Keratinocyte (primary cell): Measurements from ENCODE around the gene COG5. TPM values are rescaled to one million over a fixed set of nuclear protein-coding genes. Genes with fewer than 3 reads are reported as not detected.

Experiments
- DNase-seq: peaks from one replicate; pipeline ENCODE4 v3.0.0-alpha.2; 2011; ENCODE audit warnings: low read depth, missing footprints, low spot score
- FAIRE-seq: peaks from 2 replicates; lab custom pipeline; 2011; peaks lifted over from hg19 to GRCh38; lab: Jason Lieb, UNC
- H2AFZ ChIP-seq: 2 replicates; pipeline ENCODE4 v1.6.0; 2012; ENCODE audit warnings: low read length, control low read depth, inconsistent platforms; ENCODE audit not compliant: control insufficient read depth
- H3K27ac ChIP-seq: 2 replicates; pipeline ENCODE4 v1.5.1; 2011; ENCODE audit warnings: low read length; ENCODE audit not compliant: control insufficient read depth, insufficient read depth
- H3K27me3 ChIP-seq: 3 replicates; pipeline ENCODE4 v1.6.0; 2011; ENCODE audit warnings: low read length; ENCODE audit not compliant: control insufficient read depth, insufficient read depth; ENCODE audit errors: extremely low read depth
- H3K36me3 ChIP-seq, 2 experiments: 2 replicates in 1 of 2; 3 replicates in 1 of 2; pipeline ENCODE4 v1.5.1; 2011; ENCODE audit warnings: low read length in 2 of 2, mild to moderate bottlenecking in 1 of 2; ENCODE audit not compliant: control insufficient read depth in 2 of 2, insufficient read depth in 2 of 2; ENCODE audit errors: extremely low read depth in 1 of 2
- H3K4me1 ChIP-seq: 3 replicates; pipeline ENCODE4 v1.5.1; 2011; ENCODE audit warnings: low read length; ENCODE audit not compliant: control insufficient read depth, insufficient read depth; ENCODE audit errors: extremely low read depth
- H3K4me2 ChIP-seq: 3 replicates; pipeline ENCODE4 v1.6.0; 2011; ENCODE audit warnings: low read depth, low read length; ENCODE audit not compliant: control insufficient read depth, insufficient read depth; ENCODE audit errors: extremely low read depth
- H3K4me3 ChIP-seq, 3 experiments: fragments of 200-600 bp in 1 of 3; sonication (generic) in 1 of 3; 2 replicates in 2 of 3; 3 replicates in 1 of 3; pipeline ENCODE4 v1.5.1; 2011 to 2016; ENCODE audit warnings: low read length in 3 of 3, mild to moderate bottlenecking in 3 of 3, control low read depth in 2 of 3, inconsistent platforms in 1 of 3, low read depth in 1 of 3, mixed read lengths in 1 of 3, mixed run types in 1 of 3, moderate library complexity in 1 of 3; ENCODE audit not compliant: control insufficient read depth in 2 of 3, insufficient read depth in 2 of 3; ENCODE audit errors: extremely low read depth in 1 of 3
- H3K79me2 ChIP-seq: 2 replicates; pipeline ENCODE4 v1.6.0; 2012; ENCODE audit warnings: low read length; ENCODE audit not compliant: control insufficient read depth, insufficient read depth
- H3K9ac ChIP-seq: 3 replicates; pipeline ENCODE4 v1.6.0; 2011; ENCODE audit warnings: low read length; ENCODE audit not compliant: control insufficient read depth, insufficient read depth; ENCODE audit errors: extremely low read depth
- H3K9me1 ChIP-seq: 3 replicates; pipeline ENCODE4 v1.6.0; 2011; ENCODE audit warnings: low read length; ENCODE audit not compliant: control insufficient read depth, insufficient read depth; ENCODE audit errors: extremely low read depth
- H3K9me3 ChIP-seq: 2 replicates; pipeline ENCODE4 v1.5.1; 2012; ENCODE audit warnings: low read depth, low read length; ENCODE audit not compliant: control insufficient read depth
- H4K20me1 ChIP-seq: 3 replicates; pipeline ENCODE4 v1.6.0; 2011; ENCODE audit warnings: low read length; ENCODE audit not compliant: control insufficient read depth, insufficient read depth; ENCODE audit errors: extremely low read depth
- EZH2 ChIP-seq: IDR thresholded peaks from one replicate; pipeline ENCODE4 v1.6.1; 2012; ENCODE audit warnings: inconsistent platforms, mild to moderate bottlenecking, low read length, moderate library complexity
- dilution Hi-C: fragments of 300-500 bp; cut with MboI; formaldehyde crosslinking; loops from one replicate; pipeline ENCODE4 v1.7.0; 2020; ENCODE audit warnings: low sequenced_read_pairs; ENCODE audit not compliant: extremely low pct_ligation_motif_present
- polyA plus RNA-seq, 5 experiments: library from polyadenylated mRNA; depleted of rRNA in 3 of 5; stranded (reverse) in 3 of 5; stranded (forward) in 1 of 5; unstranded in 1 of 5; fragments of >200 nt; gene quantifications; 1 replicate in 1 of 5; 2 replicates in 3 of 5; 3 replicates in 1 of 5; pipeline versions ENCODE4 v1.2.1 to v1.2.3, GENCODE V29; 2011 to 2012; ENCODE audit warnings: missing spikeins in 2 of 5, low read depth in 1 of 5, low replicate concordance in 1 of 5
- TF ChIP-seq, protein P1 (sequence below), 3 experiments: IDR thresholded peaks in 1 of 3; conservative IDR thresholded peaks in 1 of 3; optimal IDR thresholded peaks in 1 of 3; 2 replicates in 2 of 3; 3 replicates in 1 of 3; pipeline versions ENCODE3 to v1.5.1; 2011; ENCODE audit warnings: low read length in 3 of 3, mild to moderate bottlenecking in 3 of 3, moderate library complexity in 2 of 3, control low read depth in 1 of 3, inconsistent platforms in 1 of 3; ENCODE audit not compliant: insufficient read depth in 2 of 3; ENCODE audit errors: extremely low read depth in 1 of 3

The COG5 gene
- polyA plus RNA-seq, 1 donor (not counting 4 experiments of a cell fraction or from before 2014, with no cell fraction given), result 50.7 TPM

DNA sequence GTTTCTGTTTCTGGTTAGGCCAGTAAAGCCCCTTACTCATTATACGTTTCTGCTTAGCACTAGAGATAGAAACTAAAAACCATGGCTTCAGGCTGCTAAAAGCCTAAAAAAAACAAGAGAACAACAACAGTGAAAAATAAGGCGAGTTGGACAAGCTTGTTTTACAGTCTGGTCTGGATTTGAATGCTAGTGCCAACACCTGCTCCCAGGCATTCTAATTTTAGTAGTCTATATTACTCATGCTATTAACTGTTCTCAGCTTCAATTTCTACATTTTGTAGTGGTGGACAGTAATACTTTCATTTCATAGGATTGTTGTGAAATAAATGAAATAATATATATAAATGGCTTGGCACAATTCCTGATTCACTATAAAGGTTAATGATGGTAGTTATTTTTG, 286.4 kb downstream of the COG5 start:
- H3K27me3 ChIP-seq, result no peaks in the 10 kb centered on the region
- TF ChIP-seq, protein P1, sequence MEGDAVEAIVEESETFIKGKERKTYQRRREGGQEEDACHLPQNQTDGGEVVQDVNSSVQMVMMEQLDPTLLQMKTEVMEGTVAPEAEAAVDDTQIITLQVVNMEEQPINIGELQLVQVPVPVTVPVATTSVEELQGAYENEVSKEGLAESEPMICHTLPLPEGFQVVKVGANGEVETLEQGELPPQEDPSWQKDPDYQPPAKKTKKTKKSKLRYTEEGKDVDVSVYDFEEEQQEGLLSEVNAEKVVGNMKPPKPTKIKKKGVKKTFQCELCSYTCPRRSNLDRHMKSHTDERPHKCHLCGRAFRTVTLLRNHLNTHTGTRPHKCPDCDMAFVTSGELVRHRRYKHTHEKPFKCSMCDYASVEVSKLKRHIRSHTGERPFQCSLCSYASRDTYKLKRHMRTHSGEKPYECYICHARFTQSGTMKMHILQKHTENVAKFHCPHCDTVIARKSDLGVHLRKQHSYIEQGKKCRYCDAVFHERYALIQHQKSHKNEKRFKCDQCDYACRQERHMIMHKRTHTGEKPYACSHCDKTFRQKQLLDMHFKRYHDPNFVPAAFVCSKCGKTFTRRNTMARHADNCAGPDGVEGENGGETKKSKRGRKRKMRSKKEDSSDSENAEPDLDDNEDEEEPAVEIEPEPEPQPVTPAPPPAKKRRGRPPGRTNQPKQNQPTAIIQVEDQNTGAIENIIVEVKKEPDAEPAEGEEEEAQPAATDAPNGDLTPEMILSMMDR (optimal IDR thresholded peaks at IDR 0.05 in 1 of 3, IDR thresholded peaks at IDR 0.05 in 1 of 3, conservative IDR thresholded peaks at IDR 0.05 in 1 of 3; ENCODE audit: extremely low read depth in 1 of 3, insufficient read depth in 2 of 3, low read length in 3 of 3), result no peak
- TF ChIP-seq EZH2, result no peak
- H3K27ac ChIP-seq, result no peak overlapping the region
- H3K4me1 ChIP-seq, result no peaks in the 10 kb centered on the region
- H4K20me1 ChIP-seq, result no peaks in the 10 kb centered on the region
- dilution Hi-C loops, result no loop called here
- H3K4me2 ChIP-seq, result no peak overlapping the region
- no peaks in the 10 kb centered on the region for H3K36me3 ChIP-seq
- H2AFZ ChIP-seq, result no peak overlapping the region
- DNase-seq (no peak), FAIRE-seq (no peak)
- no peak overlapping the region for H3K4me3 ChIP-seq
- no peaks in the 10 kb centered on the region for H3K79me2 ChIP-seq
- H3K9me3 ChIP-seq, result no peaks in the 10 kb centered on the region
- H3K9me1 ChIP-seq, result no peaks in the 10 kb centered on the region
- no peak overlapping the region for H3K9ac ChIP-seq

DNA sequence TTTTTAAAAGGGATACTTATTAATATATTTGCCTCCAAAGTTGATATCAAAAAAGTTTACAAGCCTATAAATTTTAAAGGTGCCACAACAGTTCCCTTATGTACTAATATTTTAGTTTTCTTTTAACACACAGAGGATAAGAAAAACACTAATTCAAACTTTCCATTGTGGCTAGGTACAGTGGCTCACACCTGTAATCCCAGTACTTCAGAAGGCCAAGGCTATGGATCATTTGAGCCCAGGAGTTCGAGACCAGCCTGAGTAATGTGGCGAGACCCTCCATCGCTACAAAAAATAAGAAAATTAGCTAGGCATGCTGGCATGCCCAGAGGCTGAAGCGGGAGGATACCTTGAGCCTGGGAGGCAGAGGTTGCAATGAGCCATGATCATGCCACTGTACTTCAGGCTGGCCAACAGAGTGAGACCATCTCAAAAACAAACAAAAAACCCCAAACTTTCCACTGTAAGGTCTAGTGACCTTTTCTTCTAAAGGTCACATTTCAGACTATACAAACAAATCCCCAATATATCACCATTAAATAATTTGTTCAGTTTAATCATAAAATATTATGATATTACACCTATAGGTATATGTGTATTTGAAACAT, 287.4 kb downstream of the COG5 start:
- no peak overlapping the region for H3K27ac ChIP-seq
- no peaks in the 10 kb centered on the region for H3K79me2 ChIP-seq
- H3K4me2 ChIP-seq, result no peak overlapping the region
- H3K36me3 ChIP-seq, result no peaks in the 10 kb centered on the region
- DNase-seq, result no peak
- H3K9me1 ChIP-seq, result no peaks in the 10 kb centered on the region
- no peak overlapping the region for H3K9ac ChIP-seq
- no peak for TF ChIP-seq EZH2
- TF ChIP-seq, protein P1 (optimal IDR thresholded peaks at IDR 0.05 in 1 of 3, IDR thresholded peaks at IDR 0.05 in 1 of 3, conservative IDR thresholded peaks at IDR 0.05 in 1 of 3; ENCODE audit: extremely low read depth in 1 of 3, insufficient read depth in 2 of 3, low read length in 3 of 3), result no peak
- no peak for FAIRE-seq
- no peaks in the 10 kb centered on the region for H3K4me1 ChIP-seq
- no peak overlapping the region for H3K4me3 ChIP-seq
- no peaks in the 10 kb centered on the region for H3K27me3 ChIP-seq
- dilution Hi-C loops, result no loop called here
- H4K20me1 ChIP-seq, result no peaks in the 10 kb centered on the region
- H2AFZ ChIP-seq, result no peak overlapping the region
- no peaks in the 10 kb centered on the region for H3K9me3 ChIP-seq
